ENCODE results near the gene AKAP6.

Gene AKAP6

GRCh38 chr14:32607399-32607798 lies 278.3 kb downstream of the AKAP6 start:
- Histone ChIP-seq H3K4me1 (ENCODE audit: control insufficient read depth, insufficient read depth, low read length) (no peaks in the 10 kb centered on the region), H3K27me3 (ENCODE audit: control insufficient read depth, insufficient read depth, low read length) (no peaks in the 10 kb centered on the region), H3K27ac (ENCODE audit: low read length) (no peak overlapping the region), H3K36me3 (ENCODE audit: control insufficient read depth, insufficient read depth, low read length) (no peaks in the 10 kb centered on the region), H3K4me3 (ENCODE audit: low read length) (no peak overlapping the region), H3K9me3 (ENCODE audit: control insufficient read depth, insufficient read depth, low read length) (no peaks in the 10 kb centered on the region)
- no peak for DNase-seq (ENCODE audit: low read depth, low spot score)
- no CpG with 5 or more reads among the region's 1 CpG for WGBS (ENCODE audit: insufficient coverage, insufficient read length)

GRCh38 chr14:32608857-32609256 lies 279.8 kb downstream of the AKAP6 start:
- no peak overlapping the region for H3K27ac ChIP-seq (ENCODE audit: low read length)
- H3K4me1 ChIP-seq (ENCODE audit: control insufficient read depth, insufficient read depth, low read length), result no peaks in the 10 kb centered on the region
- no peaks in the 10 kb centered on the region for H3K36me3 ChIP-seq (ENCODE audit: control insufficient read depth, insufficient read depth, low read length)
- H3K9me3 ChIP-seq (ENCODE audit: control insufficient read depth, insufficient read depth, low read length), result no peaks in the 10 kb centered on the region
- no CpG with 5 or more reads among the region's 1 CpG for WGBS (ENCODE audit: insufficient coverage, insufficient read length)
- H3K27me3 ChIP-seq (ENCODE audit: control insufficient read depth, insufficient read depth, low read length), result no peaks in the 10 kb centered on the region
- H3K4me3 ChIP-seq (ENCODE audit: low read length), result no peak overlapping the region
- DNase-seq (ENCODE audit: low read depth, low spot score), result no peak

GRCh38 chr14:32609388-32609787 lies 280.3 kb downstream of the AKAP6 start:
- Histone ChIP-seq H3K4me1 (ENCODE audit: control insufficient read depth, insufficient read depth, low read length) (no peaks in the 10 kb centered on the region), H3K27ac (ENCODE audit: low read length) (no peak overlapping the region), H3K9me3 (ENCODE audit: control insufficient read depth, insufficient read depth, low read length) (no peaks in the 10 kb centered on the region), H3K36me3 (ENCODE audit: control insufficient read depth, insufficient read depth, low read length) (no peaks in the 10 kb centered on the region), H3K4me3 (ENCODE audit: low read length) (no peak overlapping the region), H3K27me3 (ENCODE audit: control insufficient read depth, insufficient read depth, low read length) (no peaks in the 10 kb centered on the region)
- WGBS (ENCODE audit: insufficient coverage, insufficient read length), result no CpG with 5 or more reads among the region's 3 CpGs
- DNase-seq (ENCODE audit: low read depth, low spot score), result no peak

- Histone ChIP-seq H3K27ac (ENCODE audit: low read length) (no peak overlapping the region), H3K27me3 (ENCODE audit: control insufficient read depth, insufficient read depth, low read length) (no peaks in the 10 kb centered on the region), H3K36me3 (ENCODE audit: control insufficient read depth, insufficient read depth, low read length) (no peaks in the 10 kb centered on the region), H3K9me3 (ENCODE audit: control insufficient read depth, insufficient read depth, low read length) (no peaks in the 10 kb centered on the region), H3K4me1 (ENCODE audit: control insufficient read depth, insufficient read depth, low read length) (no peaks in the 10 kb centered on the region), H3K4me3 (ENCODE audit: low read length) (no peak overlapping the region)
- WGBS (ENCODE audit: insufficient coverage, insufficient read length), result no CpG with 5 or more reads among the region's 1 CpG
- DNase-seq (ENCODE audit: low read depth, low spot score), result no peak
Observed at GRCh38 chr14:32611752-32612151, 282.7 kb downstream of the AKAP6 start.

- no peaks in the 10 kb centered on the region for H3K36me3 ChIP-seq (ENCODE audit: control insufficient read depth, insufficient read depth, low read length)
- H3K4me3 ChIP-seq (ENCODE audit: low read length), result no peak overlapping the region
- no peaks in the 10 kb centered on the region for H3K27me3 ChIP-seq (ENCODE audit: control insufficient read depth, insufficient read depth, low read length)
- no peaks in the 10 kb centered on the region for H3K4me1 ChIP-seq (ENCODE audit: control insufficient read depth, insufficient read depth, low read length)
- H3K27ac ChIP-seq (ENCODE audit: low read length), result no peak overlapping the region
- no peaks in the 10 kb centered on the region for H3K9me3 ChIP-seq (ENCODE audit: control insufficient read depth, insufficient read depth, low read length)
- WGBS (ENCODE audit: insufficient coverage, insufficient read length), result no CpG with 5 or more reads among the region's 3 CpGs
- no peak for DNase-seq (ENCODE audit: low read depth, low spot score)
Observed at GRCh38 chr14:32618991-32619390, 289.9 kb downstream of the AKAP6 start.

- Histone ChIP-seq H3K4me3 (ENCODE audit: low read length) (no peak overlapping the region), H3K9me3 (ENCODE audit: control insufficient read depth, insufficient read depth, low read length) (no peaks in the 10 kb centered on the region), H3K4me1 (ENCODE audit: control insufficient read depth, insufficient read depth, low read length) (no peaks in the 10 kb centered on the region), H3K27me3 (ENCODE audit: control insufficient read depth, insufficient read depth, low read length) (no peaks in the 10 kb centered on the region), H3K36me3 (ENCODE audit: control insufficient read depth, insufficient read depth, low read length) (no peaks in the 10 kb centered on the region), H3K27ac (ENCODE audit: low read length) (no peak overlapping the region)
- no CpG with 5 or more reads among the region's 2 CpGs for WGBS (ENCODE audit: insufficient coverage, insufficient read length)
- no peak for DNase-seq (ENCODE audit: low read depth, low spot score)
Observed at GRCh38 chr14:32620303-32620702, 291.2 kb downstream of the AKAP6 start.

GRCh38 chr14:32620724-32621123 lies 291.6 kb downstream of the AKAP6 start:
- Histone ChIP-seq H3K36me3 (ENCODE audit: control insufficient read depth, insufficient read depth, low read length) (no peaks in the 10 kb centered on the region), H3K27me3 (ENCODE audit: control insufficient read depth, insufficient read depth, low read length) (no peaks in the 10 kb centered on the region), H3K4me3 (ENCODE audit: low read length) (no peak overlapping the region), H3K9me3 (ENCODE audit: control insufficient read depth, insufficient read depth, low read length) (no peaks in the 10 kb centered on the region), H3K4me1 (ENCODE audit: control insufficient read depth, insufficient read depth, low read length) (no peaks in the 10 kb centered on the region), H3K27ac (ENCODE audit: low read length) (no peak overlapping the region)
- no peak for DNase-seq (ENCODE audit: low read depth, low spot score)
- WGBS (ENCODE audit: insufficient coverage, insufficient read length), result no CpG with 5 or more reads among the region's 1 CpG

- H3K4me1 ChIP-seq (ENCODE audit: control insufficient read depth, insufficient read depth, low read length), result no peaks in the 10 kb centered on the region
- no peak for DNase-seq (ENCODE audit: low read depth, low spot score)
- H3K4me3 ChIP-seq (ENCODE audit: low read length), result no peak overlapping the region
- no peaks in the 10 kb centered on the region for H3K9me3 ChIP-seq (ENCODE audit: control insufficient read depth, insufficient read depth, low read length)
- H3K36me3 ChIP-seq (ENCODE audit: control insufficient read depth, insufficient read depth, low read length), result no peaks in the 10 kb centered on the region
- H3K27ac ChIP-seq (ENCODE audit: low read length), result no peak overlapping the region
- no CpG with 5 or more reads among the region's 1 CpG for WGBS (ENCODE audit: insufficient coverage, insufficient read length)
- no peaks in the 10 kb centered on the region; the same call in 1 of the 2 replicates for H3K27me3 ChIP-seq (ENCODE audit: control insufficient read depth, insufficient read depth, low read length)
Observed at GRCh38 chr14:32621585-32621984, 292.5 kb downstream of the AKAP6 start.

GRCh38 chr14:32622742-32623141 lies 293.6 kb downstream of the AKAP6 start:
- H3K27ac ChIP-seq (ENCODE audit: low read length), result no peak overlapping the region
- no CpG with 5 or more reads among the region's 3 CpGs for WGBS (ENCODE audit: insufficient coverage, insufficient read length)
- no peaks in the 10 kb centered on the region; the same call in 1 of the 2 replicates for H3K27me3 ChIP-seq (ENCODE audit: control insufficient read depth, insufficient read depth, low read length)
- no peak overlapping the region for H3K4me3 ChIP-seq (ENCODE audit: low read length)
- DNase-seq (ENCODE audit: low read depth, low spot score), result no peak
- H3K4me1 ChIP-seq (ENCODE audit: control insufficient read depth, insufficient read depth, low read length), result no peaks in the 10 kb centered on the region
- H3K36me3 ChIP-seq (ENCODE audit: control insufficient read depth, insufficient read depth, low read length), result no peaks in the 10 kb centered on the region
- no peaks in the 10 kb centered on the region for H3K9me3 ChIP-seq (ENCODE audit: control insufficient read depth, insufficient read depth, low read length)

- Histone ChIP-seq H3K4me3 (ENCODE audit: low read length) (no peak overlapping the region), H3K9me3 (ENCODE audit: control insufficient read depth, insufficient read depth, low read length) (no peaks in the 10 kb centered on the region), H3K36me3 (ENCODE audit: control insufficient read depth, insufficient read depth, low read length) (no peaks in the 10 kb centered on the region), H3K27ac (ENCODE audit: low read length) (no peak overlapping the region), H3K27me3 (ENCODE audit: control insufficient read depth, insufficient read depth, low read length) (no peaks in the 10 kb centered on the region; the same call in 1 of the 2 replicates), H3K4me1 (ENCODE audit: control insufficient read depth, insufficient read depth, low read length) (no peaks in the 10 kb centered on the region)
- WGBS (ENCODE audit: insufficient coverage, insufficient read length), result no CpG with 5 or more reads among the region's 4 CpGs
- DNase-seq (ENCODE audit: low read depth, low spot score), result no peak
Observed at GRCh38 chr14:32623300-32624093, 294.4 kb downstream of the AKAP6 start.

GRCh38 chr14:32625211-32625610 lies 296.1 kb downstream of the AKAP6 start:
- no peak overlapping the region for H3K27ac ChIP-seq (ENCODE audit: low read length)
- no peaks in the 10 kb centered on the region for H3K4me1 ChIP-seq (ENCODE audit: control insufficient read depth, insufficient read depth, low read length)
- no peaks in the 10 kb centered on the region; the same call in 1 of the 2 replicates for H3K27me3 ChIP-seq (ENCODE audit: control insufficient read depth, insufficient read depth, low read length)
- H3K36me3 ChIP-seq (ENCODE audit: control insufficient read depth, insufficient read depth, low read length), result no peaks in the 10 kb centered on the region
- no CpG with 5 or more reads among the region's 1 CpG for WGBS (ENCODE audit: insufficient coverage, insufficient read length)
- no peaks in the 10 kb centered on the region for H3K9me3 ChIP-seq (ENCODE audit: control insufficient read depth, insufficient read depth, low read length)
- no peak overlapping the region for H3K4me3 ChIP-seq (ENCODE audit: low read length)
- DNase-seq (ENCODE audit: low read depth, low spot score), result no peak
